Stomach (tissue), 9 donors: ENCODE results near the gene KLHL2. TPM values are rescaled to one million over a fixed set of nuclear protein-coding genes. Genes with fewer than 3 reads are reported as not detected.
A peak's percentile ranks its signal among the peaks of the same experiment; 100 is the strongest.

ENCODE experiments used
- DNase-seq, 2 donors: peaks; one replicate each; pipeline versions ENCODE4 v3.0.0 to v3.0.0-alpha.2; 2013 to 2019
- H3K27ac ChIP-seq, 5 donors: fragments of 200-600 bp in 4 of 5; sonication (generic) in 4 of 5; one replicate each; pipeline ENCODE4 v1.5.1; 2013 to 2019; ENCODE audit warnings: mild to moderate bottlenecking in 1 of 5, moderate library complexity in 1 of 5
- H3K27me3 ChIP-seq, 3 donors: fragments of 200-600 bp; sonication (generic); one replicate each; pipeline ENCODE4 v1.5.1; 2017 to 2019; ENCODE audit warnings: mixed run types in 1 of 3
- H3K36me3 ChIP-seq, 4 donors: fragments of 200-600 bp; sonication (generic); 1 replicate in 3 of 4; 2 replicates in 1 of 4; pipeline ENCODE4 v1.5.1; 2016 to 2019
- H3K4me1 ChIP-seq, 4 donors: fragments of 200-600 bp; sonication (generic); one replicate each; pipeline ENCODE4 v1.5.1; 2016 to 2019
- H3K4me3 ChIP-seq, 4 donors: fragments of 200-600 bp; sonication (generic) in 3 of 4; one replicate each; pipeline ENCODE4 v1.5.1; 2016 to 2019; ENCODE audit warnings: mild to moderate bottlenecking in 1 of 4
- H3K9me3 ChIP-seq, 4 donors: fragments of 200-600 bp; sonication (generic); one replicate each; pipeline ENCODE4 v1.5.1; 2016 to 2019
- EP300 ChIP-seq: sonication (generic); formaldehyde crosslinking; IDR thresholded peaks from one replicate; pipeline ENCODE4 v1.6.1; 2017; ENCODE audit warnings: antibody characterized with exemption
- POLR2A ChIP-seq, 4 donors: fragments of 450-650 bp; IDR thresholded peaks; one replicate each; pipeline ENCODE4 v1.6.1; 2016; ENCODE audit warnings: antibody characterized with exemption in 4 of 4, control low read depth in 2 of 4, mild to moderate bottlenecking in 1 of 4, moderate library complexity in 1 of 4
- POLR2AphosphoS5 ChIP-seq, 3 donors: sonication (generic); formaldehyde crosslinking; IDR thresholded peaks; one replicate each; pipeline ENCODE4 v1.6.1; 2016; ENCODE audit warnings: antibody characterized with exemption in 3 of 3
- WGBS, 5 donors: extraction: QIAGEN DNeasy Blood & Tissue Kit in 3 of 5; methylation state at CpG; one replicate each; pipeline versions ENCODE4 v1.1.5 to v1.1.7; 2013 to 2018; 5-methylcytosine and 5-hydroxymethylcytosine counted together
- intact Hi-C: fragments of 100-400 bp; cut with DNase I; formaldehyde crosslinking; loops from one replicate; pipeline ENCODE4 v1.15.1; 2023; ENCODE audit warnings: low total_unique reads
- polyA plus RNA-seq, 3 donors: library from polyadenylated mRNA; stranded (reverse); fragments of 200-250 nt; gene quantifications; one replicate each; pipeline ENCODE4 v1.2.3, GENCODE V29; 2013
- total RNA-seq, 5 donors: library from RNA; depleted of rRNA; stranded (reverse); fragments of >200 nt; gene quantifications; one replicate each; pipeline versions ENCODE4 v1.1.0 to v1.2.3, GENCODE V29; 2014 to 2016
- TF ChIP-seq, protein P1 (sequence below), 7 experiments: fragments of 450-650 bp in 4 of 7; fragments of 200-600 bp in 3 of 7; sonication (generic) in 3 of 7; IDR thresholded peaks; one replicate each; pipeline ENCODE4 v1.5.1; 2016 to 2019; ENCODE audit warnings: antibody characterized with exemption in 7 of 7, control low read depth in 2 of 7, mild to moderate bottlenecking in 1 of 7
- donor health status: healthy with polysubstance abuse.
- donor health status: Bipolar disorder and iron deficiency.
- donor health status: healthy.

The KLHL2 gene
- total and polyA plus RNA-seq, 8 donors = 11.1 to 34.3 (median 15.1) TPM

DNA sequence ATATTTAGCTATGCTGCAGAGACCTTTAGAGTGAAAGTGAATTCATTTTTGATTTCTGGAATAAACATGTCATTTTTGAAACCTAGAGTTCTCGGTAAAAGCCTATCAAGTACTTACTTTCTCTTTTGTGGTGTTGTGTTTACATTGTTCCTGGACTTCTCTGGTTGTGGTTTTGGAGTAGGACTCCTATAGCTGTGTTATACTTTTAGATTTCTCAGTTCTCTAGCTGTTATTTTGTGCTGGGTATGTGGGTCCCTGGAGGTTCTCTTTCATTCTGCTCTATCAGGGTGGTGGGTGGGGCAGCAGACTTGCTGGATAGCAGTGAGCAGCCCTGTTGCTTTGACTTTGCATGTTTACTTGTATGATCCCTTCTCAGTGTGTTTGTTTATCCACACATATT is 94.5 kb downstream of the KLHL2 start:
- TF ChIP-seq, protein P1, sequence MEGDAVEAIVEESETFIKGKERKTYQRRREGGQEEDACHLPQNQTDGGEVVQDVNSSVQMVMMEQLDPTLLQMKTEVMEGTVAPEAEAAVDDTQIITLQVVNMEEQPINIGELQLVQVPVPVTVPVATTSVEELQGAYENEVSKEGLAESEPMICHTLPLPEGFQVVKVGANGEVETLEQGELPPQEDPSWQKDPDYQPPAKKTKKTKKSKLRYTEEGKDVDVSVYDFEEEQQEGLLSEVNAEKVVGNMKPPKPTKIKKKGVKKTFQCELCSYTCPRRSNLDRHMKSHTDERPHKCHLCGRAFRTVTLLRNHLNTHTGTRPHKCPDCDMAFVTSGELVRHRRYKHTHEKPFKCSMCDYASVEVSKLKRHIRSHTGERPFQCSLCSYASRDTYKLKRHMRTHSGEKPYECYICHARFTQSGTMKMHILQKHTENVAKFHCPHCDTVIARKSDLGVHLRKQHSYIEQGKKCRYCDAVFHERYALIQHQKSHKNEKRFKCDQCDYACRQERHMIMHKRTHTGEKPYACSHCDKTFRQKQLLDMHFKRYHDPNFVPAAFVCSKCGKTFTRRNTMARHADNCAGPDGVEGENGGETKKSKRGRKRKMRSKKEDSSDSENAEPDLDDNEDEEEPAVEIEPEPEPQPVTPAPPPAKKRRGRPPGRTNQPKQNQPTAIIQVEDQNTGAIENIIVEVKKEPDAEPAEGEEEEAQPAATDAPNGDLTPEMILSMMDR (IDR thresholded peaks at IDR 0.05) = no peak
- TF ChIP-seq POLR2A (IDR thresholded peaks at IDR 0.05) (no peak), POLR2AphosphoS5 (IDR thresholded peaks at IDR 0.05) (no peak), EP300 (no peak)
- intact Hi-C loops = no loop called here
- peak overlapping the region in 2 of 5 donors; percentile 11 to 21 for H3K27ac ChIP-seq
- peaks cover 0 to 20% (median 8%) of the 10 kb centered on the region in 4 donors for H3K4me1 ChIP-seq
- WGBS, 5 donors = 0 to 7% (median 6%) methylated on average over 1 of the region's 1 CpG
- peak overlapping the region in 3 of 4 donors; percentile 10 to 38 (median 26) for H3K4me3 ChIP-seq
- peak in 1 of 2 donors; percentile 41 for DNase-seq
- H3K9me3 ChIP-seq = no peaks in the 10 kb centered on the region
- H3K27me3 ChIP-seq = no peaks in the 10 kb centered on the region
- H3K36me3 ChIP-seq = peaks cover 8 to 40% (median 28%) of the 10 kb centered on the region in 4 donors

DNA sequence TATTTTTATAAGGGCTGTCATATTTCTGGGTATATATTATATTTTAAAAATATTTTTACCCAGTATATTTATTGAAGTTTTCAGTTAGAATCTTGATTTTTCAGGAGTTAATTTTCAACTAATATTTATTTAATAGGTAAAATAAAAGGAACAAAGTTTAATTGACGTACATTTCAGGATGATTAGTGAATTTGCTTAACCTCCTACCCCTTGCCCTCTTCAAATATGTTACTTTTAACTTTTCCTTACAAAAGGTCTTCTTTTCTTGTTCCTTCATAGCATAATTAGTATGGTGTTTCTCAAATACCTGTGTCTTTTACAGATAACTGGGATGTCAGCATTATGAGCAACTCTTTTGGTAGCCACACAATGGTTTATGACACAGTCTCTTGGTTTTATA is 95.3 kb downstream of the KLHL2 start:
- H3K4me1 ChIP-seq = peaks cover 0 to 21% (median 8%) of the 10 kb centered on the region in 4 donors
- DNase-seq = no peak
- H3K27me3 ChIP-seq = no peaks in the 10 kb centered on the region
- H3K36me3 ChIP-seq = peaks cover 4 to 36% (median 25%) of the 10 kb centered on the region in 4 donors
- no peak overlapping the region for H3K4me3 ChIP-seq
- H3K27ac ChIP-seq = no peak overlapping the region
- no peaks in the 10 kb centered on the region for H3K9me3 ChIP-seq
- WGBS, 5 donors = 42 to 76% (median 63%) methylated on average over 1 of the region's 1 CpG
- intact Hi-C loops = no loop called here
- TF ChIP-seq, protein P1 (IDR thresholded peaks at IDR 0.05) = no peak

- H3K27ac ChIP-seq = no peak overlapping the region
- TF ChIP-seq, protein P1 (IDR thresholded peaks at IDR 0.05) = no peak
- TF ChIP-seq POLR2AphosphoS5 (IDR thresholded peaks at IDR 0.05) (no peak), POLR2A (IDR thresholded peaks at IDR 0.05) (no peak), EP300 (no peak)
These were observed 100.8 kb downstream of the KLHL2 start for GRCh38 chr4:165308166-165308565.

GRCh38 chr4:165308606-165309005 is 101.2 kb downstream of the KLHL2 start:
- H3K4me1 ChIP-seq = peaks cover 0 to 9% (median 0%) of the 10 kb centered on the region in 4 donors
- no peak for DNase-seq
- 84 to 97% (median 87%) methylated on average over 2 of the region's 2 CpGs for WGBS, 5 donors
- H3K9me3 ChIP-seq = no peaks in the 10 kb centered on the region
- no peak overlapping the region for H3K4me3 ChIP-seq
- H3K27ac ChIP-seq = no peak overlapping the region
- intact Hi-C loops = no loop called here
- H3K27me3 ChIP-seq = no peaks in the 10 kb centered on the region
- H3K36me3 ChIP-seq = peaks cover 4 to 43% (median 33%) of the 10 kb centered on the region in 4 donors
- TF ChIP-seq EP300 (no peak), POLR2AphosphoS5 (IDR thresholded peaks at IDR 0.05) (no peak), POLR2A (IDR thresholded peaks at IDR 0.05) (no peak)
- TF ChIP-seq, protein P1 (IDR thresholded peaks at IDR 0.05) = no peak

More at GRCh38 chr4:165308166-165308565, 100.8 kb downstream of the KLHL2 start:
- Histone ChIP-seq H3K36me3 (peaks cover 4 to 39% (median 33%) of the 10 kb centered on the region in 4 donors), H3K4me1 (peaks cover 0 to 9% (median 0%) of the 10 kb centered on the region in 4 donors), H3K4me3 (no peak overlapping the region), H3K27me3 (no peaks in the 10 kb centered on the region), H3K9me3 (no peaks in the 10 kb centered on the region)
- no peak for DNase-seq
- 27 to 55% (median 45%) methylated on average over 1 of the region's 1 CpG for WGBS, 5 donors
- intact Hi-C loops = no loop called here
